Kidney epithelial cell (primary cell): ENCODE results near the gene KIRREL3. TPM values are rescaled to one million over a fixed set of nuclear protein-coding genes. Genes with fewer than 3 reads are reported as not detected.

Experiments used
- DNase-seq: peaks from one replicate; pipeline ENCODE4 v3.0.0-alpha.2; 2010; ENCODE audit warnings: low read depth
- H3K27me3 ChIP-seq: 2 replicates; pipeline ENCODE4 v1.6.0; 2011; ENCODE audit warnings: low read length; ENCODE audit not compliant: control insufficient read depth, insufficient read depth
- H3K36me3 ChIP-seq: 2 replicates; pipeline ENCODE4 v1.5.1; 2011; ENCODE audit warnings: low read length; ENCODE audit not compliant: control insufficient read depth, insufficient read depth
- H3K4me3 ChIP-seq: 2 replicates; pipeline ENCODE4 v1.5.1; 2011; ENCODE audit warnings: low read depth, mild to moderate bottlenecking, control low read depth, low read length
- total RNA-seq: library from RNA; depleted of rRNA; stranded (reverse); fragments of >200 nt; gene quantifications from 2 replicates; pipeline ENCODE4 v1.2.3, GENCODE V29; 2015
- TF ChIP-seq, protein P1 (sequence below): IDR thresholded peaks from 2 replicates; pipeline ENCODE4 v1.5.1; 2011; ENCODE audit warnings: mild to moderate bottlenecking, moderate library complexity, low read length, control low read depth, inconsistent platforms; ENCODE audit not compliant: insufficient read depth, poor library complexity, severe bottlenecking

KIRREL3 gene
- total RNA-seq, 1 donor from 2014 or later: 1.3 TPM

DNA sequence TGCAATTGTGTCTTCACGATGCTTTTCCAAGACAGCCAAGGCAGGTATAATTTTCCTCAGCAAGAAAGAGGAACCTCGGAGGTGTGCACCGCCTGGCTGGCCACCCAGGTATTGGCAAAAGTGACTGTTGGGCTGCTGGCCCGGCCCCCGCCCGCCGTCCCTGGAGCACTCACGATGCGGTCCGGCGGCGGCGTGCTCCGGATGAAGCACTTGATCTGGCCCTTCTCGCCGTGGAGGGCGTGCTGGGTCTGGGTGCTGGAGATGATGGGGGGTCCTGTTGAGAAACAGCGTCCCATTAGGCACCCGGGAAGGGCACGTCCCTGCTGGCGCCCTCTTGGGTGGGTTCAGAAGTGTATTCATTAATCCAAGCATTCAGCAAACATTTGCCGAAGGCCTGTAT, 560.3 kb downstream of the KIRREL3 start:
- no peaks in the 10 kb centered on the region for H3K36me3 ChIP-seq
- H3K27me3 ChIP-seq: peaks cover 43% of the 10 kb centered on the region
- TF ChIP-seq, protein P1, sequence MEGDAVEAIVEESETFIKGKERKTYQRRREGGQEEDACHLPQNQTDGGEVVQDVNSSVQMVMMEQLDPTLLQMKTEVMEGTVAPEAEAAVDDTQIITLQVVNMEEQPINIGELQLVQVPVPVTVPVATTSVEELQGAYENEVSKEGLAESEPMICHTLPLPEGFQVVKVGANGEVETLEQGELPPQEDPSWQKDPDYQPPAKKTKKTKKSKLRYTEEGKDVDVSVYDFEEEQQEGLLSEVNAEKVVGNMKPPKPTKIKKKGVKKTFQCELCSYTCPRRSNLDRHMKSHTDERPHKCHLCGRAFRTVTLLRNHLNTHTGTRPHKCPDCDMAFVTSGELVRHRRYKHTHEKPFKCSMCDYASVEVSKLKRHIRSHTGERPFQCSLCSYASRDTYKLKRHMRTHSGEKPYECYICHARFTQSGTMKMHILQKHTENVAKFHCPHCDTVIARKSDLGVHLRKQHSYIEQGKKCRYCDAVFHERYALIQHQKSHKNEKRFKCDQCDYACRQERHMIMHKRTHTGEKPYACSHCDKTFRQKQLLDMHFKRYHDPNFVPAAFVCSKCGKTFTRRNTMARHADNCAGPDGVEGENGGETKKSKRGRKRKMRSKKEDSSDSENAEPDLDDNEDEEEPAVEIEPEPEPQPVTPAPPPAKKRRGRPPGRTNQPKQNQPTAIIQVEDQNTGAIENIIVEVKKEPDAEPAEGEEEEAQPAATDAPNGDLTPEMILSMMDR: no peak
- H3K4me3 ChIP-seq: no peak overlapping the region
- no peak for DNase-seq

GRCh38 chr11:126438691-126439090, 561.9 kb downstream of the KIRREL3 start:
- Histone ChIP-seq H3K4me3 (no peak overlapping the region), H3K27me3 (peaks cover 41% of the 10 kb centered on the region), H3K36me3 (no peaks in the 10 kb centered on the region)
- DNase-seq: no peak
- TF ChIP-seq, protein P1: no peak

GRCh38 chr11:126438272-126438671, 562.3 kb downstream of the KIRREL3 start:
- TF ChIP-seq, protein P1: no peak
- H3K27me3 ChIP-seq: peaks cover 37% of the 10 kb centered on the region
- H3K36me3 ChIP-seq: no peaks in the 10 kb centered on the region
- no peak for DNase-seq
- H3K4me3 ChIP-seq: no peak overlapping the region

GRCh38 chr11:126437731-126438130, 562.8 kb downstream of the KIRREL3 start:
- H3K36me3 ChIP-seq: no peaks in the 10 kb centered on the region
- no peak overlapping the region for H3K4me3 ChIP-seq
- TF ChIP-seq, protein P1: no peak
- no peak for DNase-seq
- H3K27me3 ChIP-seq: peaks cover 31% of the 10 kb centered on the region

DNA sequence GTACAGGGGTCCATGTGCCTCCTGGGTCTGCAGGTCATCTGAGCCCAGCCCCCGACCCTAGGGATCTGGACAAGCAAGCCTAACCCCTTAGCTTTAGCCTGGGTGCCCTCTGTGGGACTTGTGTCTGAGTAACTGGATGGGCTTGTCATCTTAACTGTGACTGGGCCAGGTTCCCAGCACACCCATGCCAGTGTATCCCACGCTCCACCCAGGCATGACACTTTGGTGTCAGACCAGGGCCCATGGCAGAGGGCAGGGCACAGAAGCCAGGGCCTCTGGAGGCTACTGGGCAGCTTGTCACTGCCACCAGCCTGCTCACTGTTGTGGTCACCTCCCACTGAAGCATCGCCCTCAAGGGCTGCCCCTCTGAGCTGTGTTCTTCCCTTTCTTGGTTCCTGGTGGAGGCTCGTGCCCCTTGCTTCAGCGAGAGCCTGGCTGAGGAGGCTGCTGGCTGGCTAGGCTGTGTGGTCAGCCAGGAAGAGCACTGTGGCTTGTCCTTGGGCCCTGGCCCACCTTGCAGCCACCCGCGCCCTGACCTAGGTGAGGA, 564.3 kb downstream of the KIRREL3 start:
- H3K27me3 ChIP-seq: peaks cover 21% of the 10 kb centered on the region
- H3K4me3 ChIP-seq: no peak overlapping the region
- TF ChIP-seq, protein P1: no peak
- DNase-seq: no peak
- H3K36me3 ChIP-seq: no peaks in the 10 kb centered on the region

DNA sequence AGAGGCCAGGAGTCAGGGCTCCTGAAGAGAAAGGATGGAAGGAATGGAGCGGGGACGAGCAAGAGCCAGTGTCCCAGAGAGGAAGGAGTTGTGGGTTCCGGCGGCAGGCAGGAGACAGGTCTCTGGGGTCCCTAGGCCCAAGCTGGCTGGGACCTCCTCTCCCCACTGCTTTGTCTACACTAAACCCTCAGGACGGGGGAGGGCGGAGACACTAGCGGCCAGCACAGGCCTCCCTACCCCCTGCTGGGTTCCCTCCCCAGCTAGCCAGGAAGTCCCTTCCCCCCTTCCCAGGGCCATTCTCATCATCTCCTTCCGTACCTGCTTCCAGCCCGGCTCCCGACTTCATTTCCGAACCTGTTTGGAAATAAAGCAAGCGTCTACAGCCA, 565.6 kb downstream of the KIRREL3 start:
- Histone ChIP-seq H3K4me3 (no peak overlapping the region), H3K36me3 (no peaks in the 10 kb centered on the region), H3K27me3 (peaks cover 8% of the 10 kb centered on the region)
- no peak for DNase-seq
- TF ChIP-seq, protein P1: no peak
